HFF-Myc (cell line): ENCODE results near the gene PDCD4.
A peak's percentile ranks its signal among the peaks of the same experiment; 100 is the strongest.

Source experiments
- DNase-seq: peaks from one replicate; pipeline ENCODE4 v3.0.0-alpha.2; 2011; ENCODE audit warnings: low read depth; ENCODE audit errors: extremely low read depth
- H3K4me3 ChIP-seq: replicated peaks from 2 replicates; pipeline ENCODE4 v1.5.1; 2011; ENCODE audit warnings: low read depth, mild to moderate bottlenecking, control low read depth, low read length
- TF ChIP-seq, protein P1 (sequence below): IDR thresholded peaks from 2 replicates; pipeline ENCODE4 v1.5.1; 2012; ENCODE audit warnings: mild to moderate bottlenecking, low read depth, low read length, control low read depth; ENCODE audit errors: missing control alignments

PDCD4 gene

DNA sequence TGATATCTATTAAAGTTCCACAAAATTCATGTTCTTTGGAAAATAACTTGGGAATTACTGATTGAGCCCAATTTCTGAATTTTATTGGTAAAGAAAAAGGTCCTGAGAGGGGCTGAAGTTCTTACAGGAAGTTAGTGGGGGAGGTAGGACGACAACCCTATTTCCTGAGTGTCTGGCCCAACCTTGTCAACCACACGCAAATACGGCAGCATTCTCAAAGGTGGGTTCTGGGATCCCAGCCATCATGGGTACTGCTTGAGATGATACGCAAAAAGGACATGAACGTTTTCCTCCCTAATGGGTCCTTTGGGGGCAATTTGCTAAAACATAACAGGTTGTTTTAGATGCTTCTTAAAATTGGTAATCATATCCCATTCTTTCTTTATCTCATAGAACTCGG, 2.7 kb upstream of the PDCD4 start:
- H3K4me3 ChIP-seq: no peak overlapping the region
- TF ChIP-seq, protein P1, sequence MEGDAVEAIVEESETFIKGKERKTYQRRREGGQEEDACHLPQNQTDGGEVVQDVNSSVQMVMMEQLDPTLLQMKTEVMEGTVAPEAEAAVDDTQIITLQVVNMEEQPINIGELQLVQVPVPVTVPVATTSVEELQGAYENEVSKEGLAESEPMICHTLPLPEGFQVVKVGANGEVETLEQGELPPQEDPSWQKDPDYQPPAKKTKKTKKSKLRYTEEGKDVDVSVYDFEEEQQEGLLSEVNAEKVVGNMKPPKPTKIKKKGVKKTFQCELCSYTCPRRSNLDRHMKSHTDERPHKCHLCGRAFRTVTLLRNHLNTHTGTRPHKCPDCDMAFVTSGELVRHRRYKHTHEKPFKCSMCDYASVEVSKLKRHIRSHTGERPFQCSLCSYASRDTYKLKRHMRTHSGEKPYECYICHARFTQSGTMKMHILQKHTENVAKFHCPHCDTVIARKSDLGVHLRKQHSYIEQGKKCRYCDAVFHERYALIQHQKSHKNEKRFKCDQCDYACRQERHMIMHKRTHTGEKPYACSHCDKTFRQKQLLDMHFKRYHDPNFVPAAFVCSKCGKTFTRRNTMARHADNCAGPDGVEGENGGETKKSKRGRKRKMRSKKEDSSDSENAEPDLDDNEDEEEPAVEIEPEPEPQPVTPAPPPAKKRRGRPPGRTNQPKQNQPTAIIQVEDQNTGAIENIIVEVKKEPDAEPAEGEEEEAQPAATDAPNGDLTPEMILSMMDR: no peak
- DNase-seq: no peak

- no peak for DNase-seq
- H3K4me3 ChIP-seq: peak overlapping the region; percentile 74
- TF ChIP-seq, protein P1: no peak
Observed at GRCh38 chr10:110870823-110871297, 868 bp upstream of the PDCD4 start.

DNA sequence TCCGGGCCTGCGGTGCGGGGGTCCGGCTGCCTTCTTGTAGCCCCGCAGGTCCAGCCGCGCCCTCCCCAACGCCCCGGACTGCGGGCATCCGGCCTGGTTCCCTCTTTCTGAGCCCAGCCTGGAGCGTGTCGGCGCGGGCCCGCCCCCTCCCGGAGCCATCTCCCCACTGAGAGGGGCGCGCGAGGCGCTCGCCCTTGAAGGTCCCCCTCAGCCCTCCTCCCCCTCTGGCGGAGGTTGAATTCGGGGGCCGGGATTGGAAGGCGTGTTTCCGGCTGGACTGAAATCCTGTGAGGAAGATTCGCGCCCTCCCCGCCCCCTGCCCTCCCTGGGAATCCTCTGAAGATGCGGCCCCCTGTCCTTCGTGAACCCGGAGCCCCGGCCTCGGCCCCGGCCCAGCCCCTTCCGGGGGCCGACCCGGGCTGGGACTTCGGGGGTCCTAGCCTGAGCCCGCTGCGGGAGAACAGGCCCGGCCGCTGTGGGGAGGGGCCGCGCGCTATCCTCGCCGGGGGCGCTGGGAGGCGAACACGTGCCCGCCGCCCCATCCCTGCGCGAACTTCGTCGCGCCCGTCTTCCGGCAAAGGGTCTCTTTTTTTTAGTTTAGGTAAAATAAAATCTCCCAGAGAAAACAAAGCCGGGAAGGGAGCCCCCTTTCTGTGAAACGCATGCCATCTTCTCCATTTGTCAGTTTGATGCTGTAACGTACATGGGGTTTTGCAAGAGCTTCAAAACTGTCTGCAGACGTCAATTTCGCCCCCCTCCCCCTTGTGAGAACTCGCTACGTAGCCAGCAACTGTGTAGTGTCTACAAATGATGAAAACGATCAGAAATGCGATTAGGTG, 636 bp downstream of the PDCD4 start:
- DNase-seq: no peak
- H3K4me3 ChIP-seq: peak overlapping the region; percentile 74
- TF ChIP-seq, protein P1: peak; percentile 2

DNA sequence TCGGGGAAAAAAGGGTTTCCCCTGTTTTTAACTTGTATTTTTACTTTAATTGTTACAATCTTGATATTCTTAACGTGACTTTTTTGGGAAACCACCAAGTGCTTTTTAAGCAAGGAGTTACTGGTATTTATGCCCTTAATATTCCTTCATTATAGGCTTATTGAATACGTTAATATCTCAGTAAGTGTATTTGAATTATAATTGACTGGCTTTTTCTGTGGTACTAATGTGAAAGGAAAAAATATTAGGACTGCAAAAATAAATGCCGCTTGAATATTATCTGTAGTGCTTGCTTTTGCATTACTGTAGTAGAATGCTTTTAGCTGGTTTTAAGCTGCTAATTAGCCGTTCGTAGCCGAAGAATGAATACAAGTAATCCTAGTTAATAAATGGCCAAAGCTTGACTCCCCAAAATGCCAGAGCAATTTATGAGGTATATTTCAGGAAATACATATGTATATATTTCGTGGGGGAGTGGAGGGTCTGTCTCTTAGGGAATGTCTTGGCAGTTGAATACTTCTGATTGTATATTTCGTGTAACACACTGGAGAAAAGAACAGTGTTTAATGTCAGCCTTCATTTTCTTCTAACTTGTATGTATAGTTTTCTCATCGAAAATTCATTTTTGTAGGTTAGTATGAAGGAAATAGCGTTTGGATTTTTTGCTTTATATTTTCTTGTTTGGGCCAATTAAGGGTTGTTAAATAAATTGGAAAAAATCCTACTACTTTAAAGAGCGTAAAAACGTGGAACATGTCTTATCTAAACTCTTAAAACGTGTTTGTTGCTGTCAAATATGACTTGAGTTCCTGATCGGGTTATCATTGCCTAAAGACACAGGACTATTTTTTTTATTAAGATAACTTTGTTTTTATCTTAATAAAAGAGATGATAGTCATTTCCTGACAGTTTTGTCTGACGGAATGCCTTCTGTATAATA, 1.5 kb downstream of the PDCD4 start:
- TF ChIP-seq, protein P1: no peak

GRCh38 chr10:110873951-110874350, 2.2 kb downstream of the PDCD4 start:
- peak overlapping the region; percentile 74 for H3K4me3 ChIP-seq
- DNase-seq: no peak
- TF ChIP-seq, protein P1: no peak

More for the DNA sequence above, 1.5 kb downstream of the PDCD4 start:
- DNase-seq: no peak
- peak overlapping the region; percentile 74 for H3K4me3 ChIP-seq

DNA sequence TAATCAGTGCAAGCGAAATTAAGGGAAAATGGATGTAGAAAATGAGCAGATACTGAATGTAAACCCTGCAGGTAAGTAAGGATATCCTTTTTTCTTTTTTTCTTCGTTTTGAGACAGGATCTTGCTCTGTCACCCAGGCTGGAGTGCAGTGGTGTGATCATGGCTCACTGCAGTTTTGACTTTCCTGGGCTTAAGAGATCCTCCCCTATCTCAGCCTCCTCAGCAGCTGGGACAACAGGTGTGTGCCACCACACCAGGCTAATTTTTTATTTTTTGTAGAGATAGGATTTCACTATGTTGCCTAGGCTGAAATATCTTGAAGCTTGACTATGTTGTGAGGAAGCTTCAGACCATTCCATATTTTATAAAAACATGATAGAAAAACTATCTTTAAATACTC, 4.3 kb downstream of the PDCD4 start:
- TF ChIP-seq, protein P1: no peak
- DNase-seq: no peak
- H3K4me3 ChIP-seq: no peak overlapping the region
